ENCODE data around the gene NPVF.

NPVF gene

DNA sequence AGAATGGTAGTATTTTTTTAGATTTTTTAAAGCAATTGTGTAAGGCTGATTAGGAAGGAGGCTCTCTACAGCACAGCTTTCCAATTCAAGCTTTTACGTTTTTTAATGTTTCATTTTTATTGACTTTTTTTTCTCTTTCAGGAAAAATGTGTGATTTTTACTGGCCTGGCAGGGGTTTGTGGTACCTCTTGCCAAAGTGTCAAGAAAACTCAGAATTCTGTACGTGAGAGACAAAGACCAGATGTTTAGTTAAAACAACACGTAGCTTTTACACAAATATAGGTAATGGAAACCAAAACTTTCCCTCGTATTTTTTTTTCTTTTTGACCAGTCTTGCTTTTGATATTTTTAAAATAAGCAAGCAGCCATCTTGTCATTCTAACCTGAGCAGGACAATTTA lies 6.0 kb upstream of the NPVF start:
- no peak for DNase-seq (ENCODE audit: low read depth)

DNA sequence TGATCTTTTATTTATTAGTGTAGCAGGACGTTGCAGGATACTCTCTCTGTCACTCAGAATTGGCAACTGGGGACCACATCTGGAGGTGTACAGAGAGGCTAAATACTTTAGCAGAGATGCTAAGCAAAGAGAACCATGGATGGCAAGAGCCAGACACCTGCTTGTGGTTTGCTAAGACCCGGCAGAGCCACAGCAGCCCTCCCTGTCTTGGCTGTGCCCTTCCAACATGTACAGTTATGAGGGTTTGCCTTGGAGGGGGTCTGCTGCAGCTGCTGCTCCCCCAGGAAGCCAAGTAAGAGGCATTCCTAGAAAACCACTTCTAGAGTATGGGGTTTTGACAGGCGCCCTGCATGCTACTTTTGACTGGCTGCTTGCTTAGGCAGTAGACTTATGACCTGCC lies 5.1 kb downstream of the NPVF start:
- no peak for DNase-seq (ENCODE audit: low read depth)

GRCh38 chr7:25222666-25223065 lies 5.6 kb downstream of the NPVF start:
- DNase-seq (ENCODE audit: low read depth): no peak

DNA sequence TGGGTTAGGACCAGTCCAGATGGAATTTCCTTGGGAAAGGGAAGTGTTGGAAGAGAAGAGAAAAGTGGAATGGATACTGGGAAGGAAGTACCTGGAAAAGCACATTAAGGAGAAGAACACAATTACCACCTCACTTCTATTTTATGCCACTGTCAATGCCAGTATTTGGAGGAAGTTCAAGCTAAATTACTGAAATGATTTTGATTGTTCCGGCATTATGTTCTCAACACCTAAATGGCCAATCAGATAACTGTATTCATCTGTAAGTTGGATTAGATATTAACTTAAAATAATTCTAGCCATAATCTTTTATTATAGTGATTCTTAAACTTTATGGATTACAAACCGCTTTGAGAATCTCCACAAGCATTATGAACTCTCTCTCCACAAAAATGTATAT lies 7.3 kb downstream of the NPVF start:
- no peak for DNase-seq (ENCODE audit: low read depth)

GRCh38 chr7:25218191-25218590 lies 10.1 kb downstream of the NPVF start:
- no peak for DNase-seq (ENCODE audit: low read depth)

DNA sequence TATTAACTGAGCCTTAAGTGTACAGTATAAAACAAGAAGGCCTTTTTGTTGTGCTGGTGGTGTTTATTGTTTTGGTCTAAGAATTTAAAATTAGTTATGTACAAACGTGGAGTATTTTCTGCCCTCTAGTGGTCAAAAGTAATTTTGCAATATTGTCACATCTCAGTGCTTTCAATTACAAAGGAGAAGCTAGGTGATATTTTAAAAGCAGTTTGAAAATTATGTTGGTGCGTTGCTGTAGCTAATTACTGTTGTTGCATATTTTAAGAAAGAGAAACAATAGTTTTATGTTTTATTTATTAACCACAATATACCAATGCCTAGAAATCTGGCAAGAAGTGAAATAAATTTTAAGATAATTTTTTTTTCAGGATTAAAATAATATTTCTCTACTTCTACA lies 11.4 kb downstream of the NPVF start:
- no peak for DNase-seq (ENCODE audit: low read depth)

GRCh38 chr7:25215694-25216335 lies 12.5 kb downstream of the NPVF start:
- DNase-seq (ENCODE audit: low read depth): no peak

GRCh38 chr7:25208525-25209221 lies 19.6 kb downstream of the NPVF start:
- no peak for DNase-seq (ENCODE audit: low read depth)

DNA sequence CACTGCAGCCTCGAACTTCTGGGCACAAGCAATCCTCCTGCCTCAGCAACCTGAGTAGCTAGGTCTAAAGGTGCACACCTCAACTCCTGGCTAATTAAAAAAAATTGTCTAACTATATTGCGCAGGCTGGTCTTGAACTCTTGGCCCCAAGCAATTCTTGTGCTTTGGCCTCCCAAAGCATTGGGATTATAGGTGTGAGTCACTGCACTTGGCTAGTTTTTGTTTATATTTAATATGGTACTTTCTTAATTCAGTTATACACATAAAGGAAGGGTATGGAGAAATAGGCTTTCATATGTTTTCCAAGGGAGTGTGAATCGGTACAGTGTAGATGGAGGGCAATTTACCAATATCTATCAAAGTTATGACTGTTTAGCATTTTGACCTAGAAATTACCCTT lies 20.4 kb downstream of the NPVF start:
- DNase-seq (ENCODE audit: low read depth): no peak

GRCh38 chr7:25206765-25207164 lies 21.5 kb downstream of the NPVF start:
- no peak for DNase-seq (ENCODE audit: low read depth)

DNA sequence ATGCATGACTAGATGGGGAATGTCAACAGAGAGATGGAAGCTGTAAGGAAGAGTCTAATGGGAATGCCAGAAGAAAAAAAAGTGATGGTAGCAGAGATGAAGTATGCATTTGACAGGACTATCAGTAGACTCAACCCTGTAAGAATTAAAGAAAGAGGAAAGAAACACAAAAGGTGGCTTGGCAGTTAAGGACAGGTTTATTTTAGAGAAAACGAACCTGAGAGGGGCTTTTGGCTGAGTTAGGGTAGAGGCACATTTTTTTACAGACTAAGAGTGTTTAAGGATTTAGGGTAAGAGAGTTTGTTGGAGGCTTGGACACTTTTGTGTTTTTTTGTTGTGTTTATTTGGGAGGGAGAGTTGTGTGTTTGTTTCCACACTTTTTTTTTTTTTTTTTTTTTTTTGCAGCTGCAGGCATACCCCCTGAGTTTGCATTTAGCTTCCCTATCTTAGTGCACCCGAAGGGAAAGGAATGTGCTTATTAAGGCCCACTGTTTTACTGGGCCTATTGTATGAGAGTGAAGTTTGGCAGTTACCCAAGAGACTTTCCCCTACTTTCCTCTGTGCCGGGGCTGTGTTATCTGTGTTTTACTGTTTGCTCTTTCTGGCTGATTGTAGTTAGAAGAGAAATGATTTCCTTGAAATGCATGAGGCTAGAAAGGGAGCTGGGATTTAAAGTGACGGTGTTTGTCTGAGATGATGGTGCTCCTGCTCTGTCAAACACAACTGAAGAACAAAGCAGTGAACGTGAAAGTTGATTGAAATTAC lies 32.0 kb downstream of the NPVF start:
- no peak for DNase-seq (ENCODE audit: low read depth)

- no peak for DNase-seq (ENCODE audit: low read depth)
Observed at GRCh38 chr7:25194036-25194435, 34.2 kb downstream of the NPVF start.

GRCh38 chr7:25192043-25192442 lies 36.2 kb downstream of the NPVF start:
- no peak for DNase-seq (ENCODE audit: low read depth)

GRCh38 chr7:25189197-25189596 lies 39.1 kb downstream of the NPVF start:
- DNase-seq (ENCODE audit: low read depth): no peak

DNA sequence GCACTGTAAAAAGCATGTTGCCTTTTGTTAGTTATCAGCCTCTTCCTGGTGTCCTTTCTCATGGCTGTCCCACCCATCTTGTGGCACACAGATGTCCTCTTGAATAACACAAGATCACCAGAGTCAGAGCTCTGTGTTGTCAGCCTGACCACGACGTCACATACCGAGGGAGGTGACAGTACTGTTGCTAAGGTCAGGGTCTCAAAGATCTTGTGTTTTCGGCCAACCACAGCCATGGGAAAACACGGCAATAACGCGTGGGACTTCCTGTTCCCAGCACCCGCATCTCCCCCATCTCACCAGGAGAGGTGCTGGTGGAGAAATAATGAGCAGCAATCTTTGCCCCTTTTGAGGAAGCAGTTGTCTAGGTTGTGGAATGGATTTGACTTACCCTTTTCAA lies 40.4 kb downstream of the NPVF start:
- no peak for DNase-seq (ENCODE audit: low read depth)

- DNase-seq (ENCODE audit: low read depth): no peak
Observed at GRCh38 chr7:25186436-25186835, 41.9 kb downstream of the NPVF start.

GRCh38 chr7:25181532-25181931 lies 46.8 kb downstream of the NPVF start:
- no peak for DNase-seq (ENCODE audit: low read depth)

DNA sequence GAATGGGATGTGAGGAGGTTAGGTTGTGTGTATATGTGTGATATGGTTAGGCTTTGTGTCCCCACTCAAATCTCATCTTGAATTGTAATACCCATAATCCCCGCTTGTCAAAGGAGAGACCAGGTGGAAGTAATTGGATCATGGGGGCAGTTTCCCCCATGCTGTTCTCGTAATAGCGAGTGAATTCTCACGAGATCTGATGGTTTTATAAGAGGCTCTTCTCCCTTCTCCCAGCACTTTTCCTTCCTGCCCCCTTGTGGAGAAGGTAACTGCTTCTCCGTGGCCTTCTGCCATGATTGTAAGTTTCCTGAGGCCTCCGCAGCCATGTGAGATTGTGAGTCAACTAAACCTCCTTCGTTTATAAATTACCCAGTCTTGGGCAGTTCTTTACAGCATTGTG lies 47.3 kb downstream of the NPVF start:
- DNase-seq (ENCODE audit: low read depth): no peak

DNA sequence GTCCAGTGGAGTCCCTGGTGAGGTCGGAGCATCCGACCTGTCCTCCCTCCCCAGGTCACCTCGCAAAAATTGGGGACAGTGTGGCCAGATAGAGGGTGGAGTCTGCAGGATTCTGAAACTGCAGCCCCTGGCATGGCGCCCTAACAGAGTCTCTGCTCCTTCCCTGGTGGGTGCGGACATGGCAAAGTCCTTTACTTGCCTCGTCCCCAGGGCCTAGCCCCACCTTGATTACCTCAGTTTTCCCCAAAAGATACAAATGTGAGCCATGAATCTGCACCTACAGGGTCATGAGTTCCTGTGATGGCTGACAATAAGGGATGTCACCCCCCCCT lies 47.7 kb downstream of the NPVF start:
- no peak for DNase-seq (ENCODE audit: low read depth)

GRCh38 chr7:25179771-25180591 lies 48.3 kb downstream of the NPVF start:
- DNase-seq (ENCODE audit: low read depth): peak; percentile 92

GRCh38 chr7:25179325-25179724 lies 49.0 kb downstream of the NPVF start:
- DNase-seq (ENCODE audit: low read depth): no peak

Measured in activated T-helper 9 cell treated with anti-CD3 and anti-CD28 coated beads, Interleukin-2, amount 50 U/mL, for 16 hours (primary cell).